ENCODE data around the gene RCAN2.

RCAN2 gene

DNA sequence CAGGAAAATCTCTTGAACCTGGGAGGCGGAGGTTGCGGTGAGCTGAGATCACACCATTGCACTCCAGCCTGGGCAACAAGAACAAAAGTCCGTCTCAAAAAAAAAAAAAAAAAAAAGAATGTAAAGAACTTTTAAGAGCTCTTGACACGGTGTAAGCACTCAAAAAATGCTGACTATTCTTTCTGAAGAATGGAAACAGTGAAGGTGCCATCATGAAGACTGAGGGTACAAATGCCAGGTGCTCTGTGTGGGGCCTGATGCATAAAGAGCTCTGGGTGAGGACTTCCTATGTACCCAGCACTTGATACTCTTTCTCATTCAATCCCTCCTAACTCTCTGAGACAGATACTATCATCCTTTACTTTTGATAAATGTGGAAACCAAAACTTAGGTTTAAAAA is 275.5 kb downstream of the RCAN2 start:
- no peak for DNase-seq (ENCODE audit: low read depth in 2 of 2)

DNA sequence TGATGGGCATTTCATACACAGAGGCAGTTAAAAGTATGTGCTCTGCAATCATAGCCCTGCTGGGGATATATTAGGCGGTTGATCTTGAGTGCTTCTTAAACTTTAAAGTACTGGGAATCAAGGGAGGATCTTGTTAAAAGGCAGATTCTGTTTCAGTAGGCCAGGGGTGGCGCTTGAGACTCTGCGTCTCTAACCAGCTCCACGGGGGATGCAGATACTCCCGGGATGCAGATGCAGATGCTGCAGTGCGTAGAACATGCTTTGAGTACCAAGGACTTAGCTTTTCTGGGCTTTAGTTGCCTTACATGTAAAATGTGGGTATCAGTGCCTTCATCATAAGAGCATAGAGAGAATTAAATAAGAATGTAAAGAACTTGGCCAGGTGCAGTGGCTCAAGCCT is 276.0 kb downstream of the RCAN2 start:
- no peak for DNase-seq (ENCODE audit: low read depth in 2 of 2)

DNA sequence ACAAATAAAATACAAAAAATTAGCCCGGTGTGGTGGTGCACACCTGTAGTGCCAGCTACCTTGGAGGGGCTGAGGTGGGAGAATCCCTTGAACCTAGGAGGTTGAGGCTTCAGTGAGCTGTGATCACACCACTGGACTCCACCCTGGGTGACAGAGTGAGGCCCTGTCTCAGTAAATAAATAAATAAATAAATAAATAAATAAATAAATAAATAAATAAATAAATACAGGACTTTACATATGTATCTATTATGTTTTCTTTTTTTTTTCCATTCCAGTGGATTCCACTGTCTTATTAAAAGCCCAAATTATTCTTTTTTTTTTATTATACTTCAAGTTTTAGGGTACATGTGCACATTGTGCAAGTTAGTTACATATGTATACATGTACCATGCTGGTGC is 279.3 kb downstream of the RCAN2 start:
- no peak for DNase-seq (ENCODE audit: low read depth in 2 of 2)

DNA sequence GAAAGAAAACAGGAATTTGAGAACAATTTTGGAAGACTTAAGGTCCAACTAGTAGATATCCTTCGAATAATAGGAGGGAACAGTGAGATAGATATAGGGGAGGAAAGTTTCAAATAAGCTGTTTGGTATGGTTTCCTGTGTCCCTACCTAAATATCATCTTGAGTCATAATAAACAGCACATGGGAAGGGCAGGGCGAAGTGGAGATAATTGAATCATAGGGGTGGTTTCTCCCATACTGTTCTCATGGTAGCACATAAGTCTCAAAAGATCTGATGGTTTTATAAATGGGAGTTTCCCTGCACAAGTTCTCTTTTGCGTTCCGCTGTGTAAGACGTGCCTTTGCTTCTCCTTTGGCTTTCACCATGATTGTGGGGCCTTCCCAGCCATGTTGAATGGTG is 281.0 kb downstream of the RCAN2 start:
- no peak for DNase-seq (ENCODE audit: low read depth in 2 of 2)

DNA sequence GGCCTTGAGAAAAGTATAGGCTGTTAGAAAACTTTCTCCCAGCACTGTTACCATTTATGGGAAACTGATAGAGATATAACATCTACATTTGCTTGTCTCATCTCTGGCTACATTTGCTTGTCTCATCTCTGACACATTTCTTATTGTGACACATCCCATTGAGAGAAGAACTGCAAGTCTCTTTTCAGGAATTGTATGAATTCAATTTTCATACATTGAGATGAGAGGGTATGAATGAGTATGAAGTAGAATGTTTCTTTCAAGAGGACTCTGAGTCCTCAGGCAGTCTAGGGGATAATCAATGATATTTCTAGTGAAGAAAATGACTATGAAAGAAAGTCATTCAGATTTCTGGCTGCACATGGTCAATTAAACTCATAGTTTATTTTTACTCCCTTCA is 282.9 kb downstream of the RCAN2 start:
- no peak for DNase-seq (ENCODE audit: low read depth in 2 of 2)

DNA sequence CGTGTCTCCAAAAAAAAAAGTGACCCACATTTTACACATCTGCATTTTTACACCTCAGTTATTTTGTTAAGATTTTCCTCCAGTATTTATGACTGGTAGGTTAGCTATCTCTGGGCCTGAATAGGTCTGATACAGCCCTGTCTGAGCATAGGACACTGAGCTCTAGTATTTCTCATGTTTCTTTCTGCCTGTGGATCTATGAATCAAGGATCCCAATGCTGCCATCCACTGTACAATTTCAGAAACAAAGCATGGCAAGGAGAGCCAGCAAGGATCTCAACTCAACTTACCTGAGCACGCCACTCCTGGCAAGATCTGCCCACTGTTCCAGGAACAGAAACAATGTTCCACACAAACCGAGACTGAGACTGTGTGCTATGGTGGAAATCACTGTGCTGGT is 284.1 kb downstream of the RCAN2 start:
- DNase-seq (ENCODE audit: low read depth in 2 of 2): no peak

DNA sequence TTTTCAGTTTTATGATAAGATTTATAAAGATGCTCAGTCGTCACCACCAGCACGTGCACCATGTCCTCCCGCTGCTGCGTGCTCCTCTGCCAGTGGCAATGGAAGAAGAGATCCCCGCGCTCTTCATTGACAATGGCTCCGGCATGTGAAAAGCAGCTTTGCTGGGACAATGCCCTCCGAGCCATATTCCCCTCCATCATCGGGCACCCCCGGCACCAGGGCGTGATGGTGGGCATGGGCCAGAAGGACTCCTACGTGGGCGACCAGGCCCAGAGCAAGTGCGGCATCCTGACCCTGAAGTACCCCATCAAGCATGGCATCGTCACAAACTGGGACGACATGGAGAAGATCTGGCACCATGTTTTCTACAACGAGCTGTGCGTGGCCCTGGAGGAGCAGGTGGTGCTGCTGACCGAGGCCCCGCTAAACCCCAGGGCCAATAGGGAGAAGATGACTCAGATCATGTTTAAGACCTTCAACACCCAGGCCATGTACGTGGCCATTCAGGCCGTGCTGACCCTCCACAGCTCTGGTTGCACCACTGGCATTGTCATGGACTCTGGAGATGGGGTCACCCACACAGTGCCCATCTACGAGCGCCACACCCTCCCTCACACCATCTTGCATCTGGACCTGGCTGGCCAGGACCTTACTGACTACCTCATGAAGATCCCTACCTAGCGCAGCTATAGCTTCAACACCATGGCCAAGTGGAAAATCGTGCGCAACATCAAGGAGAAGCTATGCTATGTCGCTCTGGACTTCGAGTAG is 286.2 kb downstream of the RCAN2 start:
- DNase-seq (ENCODE audit: low read depth in 2 of 2): no peak

DNA sequence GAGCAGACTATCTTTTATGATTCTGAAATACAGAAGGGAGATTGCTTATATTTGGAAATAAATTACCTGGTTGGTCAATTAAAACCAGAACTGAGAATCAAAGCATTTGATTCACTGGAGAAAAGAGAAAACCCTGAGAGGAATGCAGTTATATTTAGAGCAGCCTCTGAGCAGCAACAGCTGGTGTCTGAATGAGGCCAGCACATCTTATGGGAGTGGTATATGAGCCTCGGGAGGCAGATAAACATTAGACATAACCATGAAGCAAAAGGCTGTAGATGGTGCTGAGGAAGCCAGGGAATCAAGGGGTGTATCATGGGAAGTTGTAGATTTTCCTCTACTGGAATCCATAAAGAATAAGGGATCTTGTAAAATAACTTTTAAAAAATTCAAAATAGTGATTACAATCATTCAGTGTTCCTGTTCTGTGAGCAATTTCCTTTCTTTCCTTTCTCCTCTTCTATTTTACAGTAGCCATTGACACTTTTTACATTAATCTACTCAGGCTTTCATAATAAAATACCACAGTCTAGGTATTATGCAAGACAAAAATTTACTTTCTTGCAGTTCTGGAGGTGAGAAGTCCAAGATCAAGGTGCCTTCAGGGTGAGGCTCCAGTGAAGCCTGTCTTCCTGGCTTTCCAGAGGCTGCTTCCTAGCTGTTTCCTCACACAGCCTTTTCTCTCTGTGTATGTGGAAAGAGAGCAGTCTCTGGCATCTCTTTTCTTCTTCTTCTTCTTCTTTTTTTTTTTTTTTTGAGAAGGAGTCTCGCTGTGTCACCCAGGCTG is 287.7 kb downstream of the RCAN2 start:
- DNase-seq (ENCODE audit: low read depth in 2 of 2): no peak

DNA sequence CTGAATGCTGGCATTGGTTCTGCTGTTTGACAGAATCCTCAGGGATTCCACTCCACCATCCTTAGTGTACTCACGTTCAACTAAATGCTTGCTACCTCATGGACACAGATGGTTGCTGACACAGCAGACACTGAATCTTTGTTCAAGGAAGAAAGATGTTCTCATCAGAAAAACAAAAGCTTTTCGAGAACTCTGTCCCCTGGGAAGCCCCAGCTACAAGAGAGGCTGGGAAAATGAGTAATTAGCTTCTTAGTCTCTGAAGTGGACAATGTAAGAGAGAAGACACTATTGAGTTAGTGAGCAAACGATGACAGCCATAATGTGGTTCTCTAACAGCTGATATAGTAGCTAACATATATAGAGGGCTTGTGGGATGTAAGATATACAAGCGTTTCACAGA is 289.5 kb downstream of the RCAN2 start:
- DNase-seq (ENCODE audit: low read depth in 2 of 2): no peak

DNA sequence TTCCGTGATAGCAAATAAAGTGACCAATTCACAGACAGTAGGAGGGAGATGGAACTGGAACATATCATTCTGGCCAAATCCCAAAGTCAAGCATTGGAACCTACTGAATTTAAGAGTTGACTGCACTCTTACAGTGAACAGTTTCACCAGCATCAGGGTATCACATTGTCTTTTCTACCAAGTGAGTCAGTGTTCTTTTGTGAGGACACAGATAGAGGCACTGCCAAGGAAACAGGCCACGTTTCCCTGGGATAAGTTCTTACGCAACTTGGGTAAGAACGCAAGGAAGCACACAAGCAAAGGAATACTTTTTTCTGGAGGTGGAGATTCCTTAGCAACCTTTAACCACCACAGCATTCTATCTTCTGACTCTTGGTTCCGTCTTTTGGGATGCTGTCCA is 291.9 kb downstream of the RCAN2 start:
- DNase-seq (ENCODE audit: low read depth in 2 of 2): no peak

DNA sequence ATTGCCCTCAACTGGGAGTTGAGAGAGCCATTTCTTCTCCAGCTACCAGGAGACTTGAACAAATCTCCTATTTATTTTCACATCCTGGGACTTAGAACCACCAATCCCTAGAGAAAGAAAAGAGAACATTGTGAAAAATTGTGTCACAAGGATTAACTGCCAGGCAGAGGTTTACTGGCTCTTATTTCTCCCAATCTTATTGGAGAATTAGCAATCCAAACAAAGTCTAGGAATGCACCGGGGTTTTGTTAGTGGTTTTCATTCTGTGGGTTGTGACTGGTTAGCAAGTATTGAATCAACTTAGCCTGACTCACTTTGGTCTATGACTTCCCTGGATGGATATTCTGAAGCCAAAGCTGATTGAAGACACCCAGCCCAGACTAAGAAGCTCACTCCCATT is 299.3 kb downstream of the RCAN2 start:
- DNase-seq (ENCODE audit: low read depth in 2 of 2): no peak

DNA sequence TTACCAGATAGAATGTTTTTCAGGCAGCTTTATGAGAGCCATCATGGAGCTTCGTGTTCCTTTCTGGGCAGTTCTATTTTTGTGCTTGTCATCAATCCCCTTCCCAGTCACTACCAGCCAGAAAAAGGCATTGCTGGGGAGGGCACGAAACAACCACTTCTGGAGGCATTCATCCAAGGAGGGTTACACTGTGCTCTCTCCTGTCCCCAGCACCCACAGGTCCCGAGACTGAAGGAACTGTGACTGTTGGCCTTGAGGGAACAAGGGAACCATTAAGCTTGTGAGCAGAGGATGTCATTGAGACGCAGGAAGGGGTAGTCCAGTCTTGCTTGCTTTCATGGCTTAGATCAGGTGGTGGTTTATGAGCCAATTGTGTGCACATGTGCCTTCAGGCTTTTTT is 300.4 kb downstream of the RCAN2 start:
- no peak for DNase-seq (ENCODE audit: low read depth in 2 of 2)

DNA sequence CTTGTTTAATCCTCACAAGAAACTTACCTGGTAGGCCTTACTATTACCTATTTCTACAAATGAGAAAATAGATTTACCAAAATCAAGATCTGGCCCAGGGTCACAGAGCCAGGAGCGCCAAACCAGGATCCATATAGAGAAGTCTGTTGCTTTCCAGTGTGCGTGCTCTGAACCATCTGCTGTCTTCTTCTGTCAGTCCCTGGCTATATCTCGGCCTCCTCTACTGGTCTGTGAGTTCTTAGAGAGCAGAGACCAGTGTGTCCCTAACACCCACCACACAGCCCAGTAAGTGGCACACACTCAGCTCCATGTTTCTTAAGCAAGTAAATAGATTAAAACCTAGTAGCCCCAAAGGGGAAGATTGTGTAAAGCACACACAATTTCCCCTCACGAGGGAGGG is 301.5 kb downstream of the RCAN2 start:
- no peak for DNase-seq (ENCODE audit: low read depth in 2 of 2)

DNA sequence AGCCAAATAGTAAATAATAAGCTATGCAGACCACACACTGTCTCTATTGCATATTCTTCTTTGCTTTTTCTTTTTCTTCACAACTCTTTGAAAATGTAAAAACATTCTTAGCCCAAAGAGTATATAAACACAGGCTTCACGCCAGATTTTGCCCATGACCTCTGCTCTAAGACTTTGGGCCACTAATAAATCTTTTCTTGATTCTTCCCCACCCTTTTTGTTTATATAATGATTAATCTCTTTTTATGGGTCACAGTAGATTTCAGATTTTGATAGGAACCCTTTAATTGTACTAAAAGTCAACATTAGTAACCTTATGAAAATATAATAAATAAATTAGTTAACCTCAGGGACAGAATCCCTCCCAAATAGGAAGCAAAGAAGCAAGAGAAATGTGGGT is 304.7 kb downstream of the RCAN2 start:
- DNase-seq (ENCODE audit: low read depth in 2 of 2): no peak

DNA sequence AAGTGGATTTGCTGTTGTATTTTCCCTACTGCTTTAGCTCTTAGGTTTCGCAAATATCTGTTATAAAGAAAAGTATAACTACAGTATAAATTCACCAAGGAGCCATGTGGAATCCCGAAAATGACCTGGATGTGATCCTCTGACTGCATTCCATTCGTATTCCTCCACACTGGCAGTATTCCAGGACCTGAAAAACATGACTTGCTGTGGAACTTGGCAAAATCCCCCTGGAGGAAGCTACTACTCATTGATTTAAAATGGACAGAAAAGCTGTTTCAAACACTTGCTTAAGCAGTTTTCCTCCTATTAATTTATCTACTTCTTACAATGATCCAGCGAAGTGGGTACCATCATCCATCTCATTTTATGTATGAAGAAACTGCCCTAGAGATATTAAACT is 307.1 kb downstream of the RCAN2 start:
- no peak for DNase-seq (ENCODE audit: low read depth in 2 of 2)

DNA sequence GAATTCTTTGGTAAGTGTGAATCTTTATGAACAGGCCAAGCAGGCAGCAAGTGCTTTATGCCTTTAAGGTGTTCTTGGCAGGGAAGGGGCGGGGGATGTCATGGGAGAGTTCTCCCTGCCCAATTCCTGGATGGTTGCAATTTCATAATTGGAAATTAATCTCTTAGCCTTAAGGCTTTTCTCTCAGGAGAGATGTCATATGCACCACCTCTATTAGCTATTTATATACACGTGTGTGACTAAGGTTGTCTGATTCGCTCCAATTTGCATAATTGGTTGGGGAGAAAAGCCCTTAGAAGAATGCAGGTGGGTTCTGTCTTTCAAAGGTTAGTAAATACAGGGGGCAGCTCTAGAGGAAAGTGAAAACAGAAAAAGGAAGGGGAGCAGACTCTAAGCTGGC is 315.3 kb downstream of the RCAN2 start:
- no peak for DNase-seq (ENCODE audit: low read depth in 2 of 2)

DNA sequence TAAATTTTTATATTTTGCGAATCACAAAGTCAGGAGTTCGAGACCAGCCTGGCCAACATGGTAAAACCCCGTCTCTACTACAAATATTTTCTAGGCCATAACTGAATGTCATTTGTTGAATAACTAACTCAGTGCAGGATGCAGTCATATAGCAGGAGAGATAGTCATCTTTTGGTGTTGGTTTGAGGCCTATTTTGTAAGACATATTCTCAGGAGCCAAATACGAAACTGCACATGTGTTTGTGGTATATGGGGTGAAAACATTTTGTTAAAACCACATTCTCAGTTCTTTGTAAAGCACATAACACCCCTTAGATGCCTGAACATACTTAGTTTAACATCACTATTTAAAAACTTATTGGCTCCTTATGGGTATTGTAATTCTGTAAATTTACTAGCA is 315.8 kb downstream of the RCAN2 start:
- DNase-seq (ENCODE audit: low read depth in 2 of 2): no peak

DNA sequence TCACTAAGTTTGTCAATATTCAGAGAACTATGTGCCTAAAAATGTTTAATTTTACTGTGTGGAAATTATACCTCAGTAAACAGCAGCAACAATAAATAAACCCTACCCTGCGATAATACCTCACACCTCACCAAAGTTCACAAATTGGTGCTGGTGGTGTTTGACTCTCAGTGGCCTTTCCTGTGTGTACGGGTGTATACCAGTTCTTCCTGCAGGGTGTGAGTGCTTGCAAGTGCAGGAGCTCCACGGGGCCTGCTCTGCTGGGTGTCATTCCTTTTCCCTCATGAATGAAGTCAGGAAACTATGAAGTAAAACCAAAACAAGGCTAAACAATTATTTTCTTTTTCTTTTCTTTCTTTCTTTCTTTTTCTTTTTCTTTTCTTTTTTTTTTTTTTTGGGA is 316.3 kb downstream of the RCAN2 start:
- DNase-seq (ENCODE audit: low read depth in 2 of 2): peak in 1 of 2 donors; percentile 1

DNA sequence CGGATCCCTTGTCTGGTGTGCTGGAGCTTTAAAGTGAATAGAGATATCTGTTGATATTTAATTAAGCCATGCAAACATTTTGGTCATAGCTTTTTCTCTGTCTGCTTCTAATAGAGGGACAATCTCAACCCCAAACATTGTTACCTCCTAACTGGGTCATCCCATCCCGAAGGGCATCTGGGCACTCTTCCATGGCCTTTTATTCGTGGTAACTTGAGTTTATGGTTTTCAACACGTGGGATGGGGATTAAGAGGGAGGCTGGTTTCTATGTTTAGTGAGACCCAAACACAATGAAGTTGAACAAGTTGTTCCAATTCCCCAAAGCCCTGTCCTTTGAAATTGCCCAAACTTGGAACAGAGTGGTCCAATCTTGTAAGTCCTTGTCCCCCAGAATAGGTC is 319.1 kb downstream of the RCAN2 start:
- DNase-seq (ENCODE audit: low read depth in 2 of 2): no peak

Data from stimulated activated CD8-positive, alpha-beta memory T cell treated with anti-CD3 and anti-CD28 coated beads, Interleukin-15, amount 100 ng/mL, for 4 hours (primary cell).